ENCODE data around the gene KMT2E. TPM values are rescaled to one million over a fixed set of nuclear protein-coding genes. Genes with fewer than 3 reads are reported as not detected.
A peak's percentile ranks its signal among the peaks of the same experiment; 100 is the strongest.

KMT2E gene
- total and polyA plus RNA-seq, 2 donors (not counting 1 experiment from before 2014, with no cell fraction given): 32.4 to 328 TPM

DNA sequence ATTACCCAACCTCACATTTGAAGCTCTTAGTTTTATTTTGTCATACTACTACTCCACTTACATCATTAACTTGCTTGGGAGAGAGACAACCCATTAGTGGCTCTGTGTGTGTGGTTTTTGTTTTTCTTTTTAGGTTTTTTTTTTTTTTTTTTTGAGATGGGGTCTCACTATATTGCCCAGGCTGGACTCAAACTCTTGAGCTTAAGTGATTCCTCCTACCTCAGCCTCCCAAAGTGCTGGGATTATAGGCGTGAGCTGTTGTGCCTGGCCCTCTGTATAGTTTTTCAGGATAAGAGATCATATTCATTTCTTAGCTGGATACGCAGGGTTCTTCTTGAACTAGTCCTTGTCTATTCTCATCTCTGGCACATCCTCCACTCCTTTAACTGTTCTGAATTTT is 41.1 kb downstream of the KMT2E start:
- no peak for DNase-seq
- H3K4me1 Mint-ChIP-seq: peaks cover 53% of the 10 kb centered on the region
- WGBS (ENCODE audit: insufficient coverage): no CpG with 5 or more reads among the region's 2 CpGs
- no peak overlapping the region for H2AFZ ChIP-seq (ENCODE audit: insufficient read depth, low read depth, low read length, poor library complexity, severe bottlenecking)
- CTCF ChIA-PET: interaction anchor here (0.7 to 6.0 kb wide), 5 partner anchors 13 to 137 kb away, joined by 3 to 31 read pairs (median 4); no protein-coding TSS in a partner anchor
- intact Hi-C loops (cut with micrococcal nuclease): loop anchor here (5.0 kb wide), 1 partner anchor 42 kb away; no protein-coding TSS in a partner anchor
- peaks cover 60% of the 10 kb centered on the region for H4K20me1 ChIP-seq (ENCODE audit: control insufficient read depth, insufficient read depth, low read length, poor library complexity, severe bottlenecking)
- no peak overlapping the region for H3K27ac Mint-ChIP-seq
- POLR2A ChIA-PET: interaction anchor here (0.7 kb wide), 1 partner anchor 402 kb away, joined by 4 read pairs; no protein-coding TSS in a partner anchor
- TF ChIP-seq, protein P1, sequence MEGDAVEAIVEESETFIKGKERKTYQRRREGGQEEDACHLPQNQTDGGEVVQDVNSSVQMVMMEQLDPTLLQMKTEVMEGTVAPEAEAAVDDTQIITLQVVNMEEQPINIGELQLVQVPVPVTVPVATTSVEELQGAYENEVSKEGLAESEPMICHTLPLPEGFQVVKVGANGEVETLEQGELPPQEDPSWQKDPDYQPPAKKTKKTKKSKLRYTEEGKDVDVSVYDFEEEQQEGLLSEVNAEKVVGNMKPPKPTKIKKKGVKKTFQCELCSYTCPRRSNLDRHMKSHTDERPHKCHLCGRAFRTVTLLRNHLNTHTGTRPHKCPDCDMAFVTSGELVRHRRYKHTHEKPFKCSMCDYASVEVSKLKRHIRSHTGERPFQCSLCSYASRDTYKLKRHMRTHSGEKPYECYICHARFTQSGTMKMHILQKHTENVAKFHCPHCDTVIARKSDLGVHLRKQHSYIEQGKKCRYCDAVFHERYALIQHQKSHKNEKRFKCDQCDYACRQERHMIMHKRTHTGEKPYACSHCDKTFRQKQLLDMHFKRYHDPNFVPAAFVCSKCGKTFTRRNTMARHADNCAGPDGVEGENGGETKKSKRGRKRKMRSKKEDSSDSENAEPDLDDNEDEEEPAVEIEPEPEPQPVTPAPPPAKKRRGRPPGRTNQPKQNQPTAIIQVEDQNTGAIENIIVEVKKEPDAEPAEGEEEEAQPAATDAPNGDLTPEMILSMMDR (IDR thresholded peaks at IDR 0.05): no peak
- TF ChIP-seq EZH2 (IDR thresholded peaks at IDR 0.05; ENCODE audit: borderline replicate concordance, insufficient read depth, low read depth, low read length, poor library complexity, severe bottlenecking): no peak
- no peaks in the 10 kb centered on the region for H3K9me3 Mint-ChIP-seq (ENCODE audit: insufficient read depth)
- H3K27ac ChIP-seq (ENCODE audit: low read length in 2 of 2): peak overlapping the region in 1 of 2 donors; percentile 3
- peaks cover 0 to 42% of the 10 kb centered on the region in 2 experiments for H3K36me3 ChIP-seq (replicated peaks in 1 of 2; ENCODE audit: control extremely low read depth in 1 of 2, control insufficient read depth in 1 of 2, extremely low read depth in 1 of 2, insufficient read depth in 2 of 2, low read length in 1 of 2)
- H3K4me1 ChIP-seq (ENCODE audit: control insufficient read depth in 2 of 2, insufficient read depth in 2 of 2, low read length in 2 of 2): no peaks in the 10 kb centered on the region
- H3K9ac ChIP-seq (ENCODE audit: low read length): no peak overlapping the region
- no peak overlapping the region for H3K4me3 ChIP-seq (ENCODE audit: control extremely low read depth in 1 of 5, extremely low read depth in 1 of 5, insufficient read depth in 1 of 5, low read depth in 2 of 5, low read length in 4 of 5)
- H3K79me2 ChIP-seq (ENCODE audit: control insufficient read depth, insufficient read depth, low read length): peaks cover 97% of the 10 kb centered on the region
- H3K4me3 Mint-ChIP-seq: no peak overlapping the region
- H3K27me3 Mint-ChIP-seq: no peaks in the 10 kb centered on the region
- H3K9me3 ChIP-seq (ENCODE audit: control extremely low read depth in 1 of 3, control insufficient read depth in 2 of 3, insufficient read depth in 1 of 3, low read length in 2 of 3): no peaks in the 10 kb centered on the region
- no peak for ATAC-seq (ENCODE audit: low read depth)
- H3K4me2 ChIP-seq (replicated peaks; ENCODE audit: low read depth, low read length, poor library complexity, severe bottlenecking): no peak overlapping the region
- no peaks in the 10 kb centered on the region for H3K27me3 ChIP-seq (replicated peaks in 1 of 4; ENCODE audit: control extremely low read depth in 1 of 4, control insufficient read depth in 3 of 4, insufficient read depth in 4 of 4, low read length in 3 of 4)

DNA sequence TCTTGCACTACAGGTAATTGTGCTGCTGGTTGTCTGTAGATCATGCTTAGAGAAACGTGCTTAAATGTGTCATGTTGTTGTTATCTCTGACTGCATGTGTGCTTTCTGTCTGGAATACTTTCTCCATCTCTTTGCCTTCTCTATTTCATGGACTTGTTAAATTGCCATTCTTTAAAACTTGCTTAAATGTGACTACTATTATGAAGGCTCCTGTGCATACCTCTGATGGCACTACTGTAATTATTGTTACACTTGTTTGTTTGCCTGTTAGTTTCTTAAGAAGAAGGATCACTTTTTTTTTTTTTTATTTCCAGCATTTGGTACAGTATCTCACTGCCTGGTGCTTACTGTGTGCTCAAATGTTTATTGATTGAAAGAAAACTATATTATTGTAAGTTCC is 41.6 kb downstream of the KMT2E start:
- no peak overlapping the region for H3K4me2 ChIP-seq (replicated peaks; ENCODE audit: low read depth, low read length, poor library complexity, severe bottlenecking)
- Mint-ChIP-seq H3K4me1 (peaks cover 55% of the 10 kb centered on the region), H3K9me3 (ENCODE audit: insufficient read depth) (no peaks in the 10 kb centered on the region), H3K27me3 (no peaks in the 10 kb centered on the region), H3K27ac (no peak overlapping the region), H3K4me3 (no peak overlapping the region)
- H3K4me3 ChIP-seq (ENCODE audit: control extremely low read depth in 1 of 5, extremely low read depth in 1 of 5, insufficient read depth in 1 of 5, low read depth in 2 of 5, low read length in 4 of 5): no peak overlapping the region
- ChIA-PET CTCF (interaction anchor here (0.7 to 6.0 kb wide), 4 partner anchors 13 to 137 kb away, joined by 4 to 31 read pairs (median 6); no protein-coding TSS in a partner anchor), POLR2A (interaction anchor here (0.7 kb wide), 1 partner anchor 401 kb away, joined by 4 read pairs; no protein-coding TSS in a partner anchor)
- TF ChIP-seq, protein P1 (IDR thresholded peaks at IDR 0.05): no peak
- TF ChIP-seq EZH2 (IDR thresholded peaks at IDR 0.05; ENCODE audit: borderline replicate concordance, insufficient read depth, low read depth, low read length, poor library complexity, severe bottlenecking): no peak
- H3K9ac ChIP-seq (ENCODE audit: low read length): no peak overlapping the region
- H3K27me3 ChIP-seq (replicated peaks in 1 of 4; ENCODE audit: control extremely low read depth in 1 of 4, control insufficient read depth in 3 of 4, insufficient read depth in 4 of 4, low read length in 3 of 4): no peaks in the 10 kb centered on the region
- no CpG with 5 or more reads among the region's 1 CpG for WGBS (ENCODE audit: insufficient coverage)
- no peaks in the 10 kb centered on the region for H3K9me3 ChIP-seq (ENCODE audit: control extremely low read depth in 1 of 3, control insufficient read depth in 2 of 3, insufficient read depth in 1 of 3, low read length in 2 of 3)
- peaks cover 54% of the 10 kb centered on the region for H4K20me1 ChIP-seq (ENCODE audit: control insufficient read depth, insufficient read depth, low read length, poor library complexity, severe bottlenecking)
- peaks cover 97% of the 10 kb centered on the region for H3K79me2 ChIP-seq (ENCODE audit: control insufficient read depth, insufficient read depth, low read length)
- DNase-seq: no peak
- intact Hi-C loops (cut with micrococcal nuclease): loop anchor here (2.0 to 5.0 kb wide), 2 partner anchors 19 to 42 kb away; no protein-coding TSS in a partner anchor
- peak overlapping the region in 1 of 2 donors; percentile 6 for H3K27ac ChIP-seq (ENCODE audit: low read length in 2 of 2)
- no peak overlapping the region for H2AFZ ChIP-seq (ENCODE audit: insufficient read depth, low read depth, low read length, poor library complexity, severe bottlenecking)
- no peak for ATAC-seq (ENCODE audit: low read depth)
- no peaks in the 10 kb centered on the region for H3K4me1 ChIP-seq (ENCODE audit: control insufficient read depth in 2 of 2, insufficient read depth in 2 of 2, low read length in 2 of 2)
- H3K36me3 ChIP-seq (replicated peaks in 1 of 2; ENCODE audit: control extremely low read depth in 1 of 2, control insufficient read depth in 1 of 2, extremely low read depth in 1 of 2, insufficient read depth in 2 of 2, low read length in 1 of 2): peaks cover 0 to 43% of the 10 kb centered on the region in 2 experiments
